Smooth muscle cell (in vitro differentiated cells): ENCODE data around the gene ETFA. TPM values are rescaled to one million over a fixed set of nuclear protein-coding genes. Genes with fewer than 3 reads are reported as not detected.
"Not testable (repeated sequence)": the region's sequence is repeated elsewhere in the genome, so short reads cannot be mapped to it uniquely, and the experiment has no call there.

Source experiments
- DNase-seq: peaks from one replicate; lab custom pipeline; 2025; ENCODE audit not compliant: unreplicated experiment; lab: John Stamatoyannopoulos, UW
- H2AFZ ChIP-seq: fragments of 200-600 bp; sonication (generic); 2 replicates; pipeline ENCODE4 v1.6.0; 2016; ENCODE audit warnings: antibody characterized with exemption, low read depth, mild to moderate bottlenecking
- H3F3A ChIP-seq: fragments of 200-600 bp; sonication (generic); 2 replicates; pipeline ENCODE4 v1.6.0; 2017; ENCODE audit warnings: antibody characterized with exemption, low read depth
- H3K27ac ChIP-seq: fragments of 200-600 bp; sonication (generic); 2 replicates; pipeline ENCODE4 v1.5.1; 2016; ENCODE audit warnings: low read depth, mild to moderate bottlenecking
- H3K27me3 ChIP-seq: fragments of 200-600 bp; sonication (generic); 2 replicates; pipeline ENCODE4 v1.6.1; 2016; ENCODE audit warnings: low read depth, mild to moderate bottlenecking
- H3K36me3 ChIP-seq: fragments of 200-600 bp; sonication (generic); 2 replicates; pipeline ENCODE4 v1.5.1; 2016; ENCODE audit warnings: low read depth
- H3K4me1 ChIP-seq: fragments of 200-600 bp; sonication (generic); 2 replicates; pipeline ENCODE4 v1.5.1; 2016; ENCODE audit warnings: low read depth
- H3K4me2 ChIP-seq: fragments of 200-600 bp; sonication (generic); 2 replicates; pipeline ENCODE4 v1.6.0; 2016; ENCODE audit warnings: mild to moderate bottlenecking
- H3K4me3 ChIP-seq: fragments of 200-600 bp; sonication (generic); 2 replicates; pipeline ENCODE4 v1.5.1; 2016; ENCODE audit warnings: mild to moderate bottlenecking
- H3K79me2 ChIP-seq: fragments of 200-600 bp; sonication (generic); 2 replicates; pipeline ENCODE4 v1.6.0; 2016; ENCODE audit warnings: low read depth, mild to moderate bottlenecking
- H3K9ac ChIP-seq: fragments of 200-600 bp; sonication (generic); 2 replicates; pipeline ENCODE4 v1.6.0; 2016; ENCODE audit warnings: low read depth
- H3K9me3 ChIP-seq: fragments of 200-600 bp; sonication (generic); replicated peaks from 2 replicates; pipeline ENCODE4 v1.5.1; 2016; ENCODE audit warnings: low read depth
- H4K20me1 ChIP-seq: fragments of 200-600 bp; sonication (generic); 2 replicates; pipeline ENCODE4 v1.6.0; 2016; ENCODE audit warnings: low read depth
- CTCF ChIP-seq: fragments of 200-600 bp; sonication (generic); IDR thresholded peaks from 2 replicates; pipeline ENCODE4 v1.5.1; 2017; ENCODE audit warnings: borderline replicate concordance, mild to moderate bottlenecking, antibody characterized with exemption; ENCODE audit not compliant: insufficient read depth, poor library complexity, severe bottlenecking
- WGBS: methylation state at CpG from one replicate; pipeline ENCODE4 v1.1.7; 2016; ENCODE audit warnings: low lambda C conversion rate; 5-methylcytosine and 5-hydroxymethylcytosine counted together
- polyA plus RNA-seq: library from polyadenylated mRNA; unstranded; fragments of >200 nt; fragmentation: Nextera tagmentation; extraction: Ambion mirVana; gene quantifications from 2 replicates; pipeline ENCODE4 v1.2.1, GENCODE V29; 2016
- total RNA-seq: library from RNA; depleted of rRNA; stranded (reverse); fragments of >200 nt; gene quantifications from 2 replicates; pipeline ENCODE4 v1.2.3, GENCODE V29; 2014

The ETFA gene
- total and polyA plus RNA-seq, 2 experiments from 2014 or later = 98.0 to 119 TPM

- H3K9me3 ChIP-seq = no peaks in the 10 kb centered on the region
- H3K79me2 ChIP-seq = no peaks in the 10 kb centered on the region
- no peak overlapping the region for H3K4me2 ChIP-seq
- WGBS = 67% methylated on average over 1 of the region's 1 CpG
- H3K9ac ChIP-seq = no peak overlapping the region
- H3K36me3 ChIP-seq = peaks cover 29% of the 10 kb centered on the region
- H2AFZ ChIP-seq = no peak overlapping the region
- DNase-seq = no peak
- H4K20me1 ChIP-seq = no peaks in the 10 kb centered on the region
- no peaks in the 10 kb centered on the region for H3K27me3 ChIP-seq
- no peaks in the 10 kb centered on the region for H3F3A ChIP-seq
- TF ChIP-seq CTCF = no peak
- no peak overlapping the region for H3K4me3 ChIP-seq
- H3K4me1 ChIP-seq = no peaks in the 10 kb centered on the region
- no peak overlapping the region for H3K27ac ChIP-seq
Measured at GRCh38 chr15:76274821-76275220, 36.4 kb downstream of the ETFA start.

DNA sequence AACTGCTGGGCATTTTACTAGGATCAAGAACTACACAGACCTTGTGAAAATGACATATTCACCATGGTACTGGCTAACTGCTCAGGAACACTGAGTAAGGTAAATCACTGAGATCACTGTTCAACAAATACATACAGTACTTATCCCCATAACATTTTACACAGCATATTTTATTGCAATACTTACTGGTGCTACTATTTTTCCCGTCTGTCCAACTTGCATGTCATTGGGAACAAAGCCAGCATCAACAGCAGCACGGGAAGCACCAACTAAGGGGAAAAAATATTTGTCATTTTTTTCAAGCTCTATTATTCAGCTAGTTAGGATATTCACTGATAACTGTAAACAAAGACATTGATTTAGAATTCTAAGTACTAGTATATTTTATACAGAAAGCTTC lies 37.0 kb downstream of the ETFA start:
- H3F3A ChIP-seq = no peaks in the 10 kb centered on the region
- H4K20me1 ChIP-seq = no peaks in the 10 kb centered on the region
- H2AFZ ChIP-seq = no peak overlapping the region
- no peak overlapping the region for H3K27ac ChIP-seq
- no peaks in the 10 kb centered on the region for H3K4me1 ChIP-seq
- H3K9me3 ChIP-seq = no peaks in the 10 kb centered on the region
- no peak overlapping the region for H3K9ac ChIP-seq
- no peak overlapping the region for H3K4me2 ChIP-seq
- DNase-seq = no peak
- H3K79me2 ChIP-seq = no peaks in the 10 kb centered on the region
- peaks cover 35% of the 10 kb centered on the region for H3K36me3 ChIP-seq
- no peak overlapping the region for H3K4me3 ChIP-seq
- no peaks in the 10 kb centered on the region for H3K27me3 ChIP-seq
- WGBS = 100% methylated on average over 2 of the region's 2 CpGs
- TF ChIP-seq CTCF = no peak

GRCh38 chr15:76270876-76271275 lies 40.4 kb downstream of the ETFA start:
- Histone ChIP-seq H3K9me3 (peaks cover 19% of the 10 kb centered on the region), H3K4me1 (no peaks in the 10 kb centered on the region), H3K9ac (no peak overlapping the region), H3K27ac (no peak overlapping the region), H3K79me2 (no peaks in the 10 kb centered on the region), H3K27me3 (no peaks in the 10 kb centered on the region), H2AFZ (no peak overlapping the region), H3K4me3 (no peak overlapping the region), H3F3A (no peaks in the 10 kb centered on the region), H3K4me2 (no peak overlapping the region), H4K20me1 (no peaks in the 10 kb centered on the region), H3K36me3 (peaks cover 66% of the 10 kb centered on the region)
- no peak for DNase-seq
- WGBS = 86% methylated on average over 6 of the region's 6 CpGs
- TF ChIP-seq CTCF = no peak

- no peak for DNase-seq
- Histone ChIP-seq H3F3A (no peaks in the 10 kb centered on the region), H3K4me1 (no peaks in the 10 kb centered on the region), H3K9ac (no peak overlapping the region), H3K4me2 (no peak overlapping the region), H3K9me3 (peaks cover 40% of the 10 kb centered on the region), H3K4me3 (no peak overlapping the region), H3K36me3 (peaks cover 81% of the 10 kb centered on the region), H4K20me1 (no peaks in the 10 kb centered on the region), H2AFZ (no peak overlapping the region), H3K27ac (no peak overlapping the region), H3K79me2 (no peaks in the 10 kb centered on the region), H3K27me3 (no peaks in the 10 kb centered on the region)
- WGBS = 94% methylated on average over 6 of the region's 6 CpGs
- TF ChIP-seq CTCF = no peak
Measured at GRCh38 chr15:76267077-76267476, 44.2 kb downstream of the ETFA start.

- H3K4me1 ChIP-seq, H3K9ac ChIP-seq, H3K4me3 ChIP-seq, H3F3A ChIP-seq, H4K20me1 ChIP-seq, H3K79me2 ChIP-seq, H3K27ac ChIP-seq, H3K27me3 ChIP-seq, DNase-seq, H2AFZ ChIP-seq, H3K4me2 ChIP-seq: not testable (repeated sequence)
- peaks cover 40% of the 10 kb centered on the region for H3K9me3 ChIP-seq
- 96% methylated on average over 2 of the region's 2 CpGs for WGBS
- H3K36me3 ChIP-seq = peaks cover 85% of the 10 kb centered on the region
Measured at GRCh38 chr15:76265769-76266168, 45.5 kb downstream of the ETFA start.
